ENCODE results near the gene PRSS57. TPM values are rescaled to one million over a fixed set of nuclear protein-coding genes. Genes with fewer than 3 reads are reported as not detected.
A peak's percentile ranks its signal among the peaks of the same experiment; 100 is the strongest.

PRSS57 gene
- total and polyA plus RNA-seq, 2 of the 13 experiments (the other 11 are each of a cell fraction or from before 2014, with no cell fraction given) = 0.12 TPM; not detected in 1

DNA sequence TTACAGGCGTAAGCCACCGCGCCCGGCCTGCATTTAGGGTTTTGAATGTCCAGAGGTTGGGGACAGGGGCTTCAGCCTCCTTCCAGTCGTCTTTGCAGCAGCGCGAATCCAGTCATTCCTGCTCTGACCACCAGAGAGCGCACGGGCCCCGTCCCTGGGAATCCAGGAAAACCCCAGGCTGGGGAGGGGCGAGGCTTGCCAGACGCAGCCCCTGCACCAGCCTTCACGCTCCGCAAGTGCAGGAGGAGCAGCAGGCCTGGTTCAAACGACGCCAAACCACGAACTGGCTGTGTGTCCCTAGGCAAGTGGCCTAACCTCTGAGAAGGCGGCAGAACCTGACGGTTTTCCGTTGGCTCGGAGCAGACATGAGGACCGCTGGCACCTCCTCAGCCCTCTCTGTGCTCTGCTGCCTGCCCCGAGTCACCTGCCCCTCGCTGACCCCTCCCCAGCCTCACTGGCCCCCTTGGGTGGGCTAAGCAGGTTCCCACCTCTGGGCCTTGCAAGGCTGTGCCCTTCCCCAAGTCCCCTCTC, 30.3 kb downstream of the PRSS57 start (continued):
- TF ChIP-seq, protein P1, sequence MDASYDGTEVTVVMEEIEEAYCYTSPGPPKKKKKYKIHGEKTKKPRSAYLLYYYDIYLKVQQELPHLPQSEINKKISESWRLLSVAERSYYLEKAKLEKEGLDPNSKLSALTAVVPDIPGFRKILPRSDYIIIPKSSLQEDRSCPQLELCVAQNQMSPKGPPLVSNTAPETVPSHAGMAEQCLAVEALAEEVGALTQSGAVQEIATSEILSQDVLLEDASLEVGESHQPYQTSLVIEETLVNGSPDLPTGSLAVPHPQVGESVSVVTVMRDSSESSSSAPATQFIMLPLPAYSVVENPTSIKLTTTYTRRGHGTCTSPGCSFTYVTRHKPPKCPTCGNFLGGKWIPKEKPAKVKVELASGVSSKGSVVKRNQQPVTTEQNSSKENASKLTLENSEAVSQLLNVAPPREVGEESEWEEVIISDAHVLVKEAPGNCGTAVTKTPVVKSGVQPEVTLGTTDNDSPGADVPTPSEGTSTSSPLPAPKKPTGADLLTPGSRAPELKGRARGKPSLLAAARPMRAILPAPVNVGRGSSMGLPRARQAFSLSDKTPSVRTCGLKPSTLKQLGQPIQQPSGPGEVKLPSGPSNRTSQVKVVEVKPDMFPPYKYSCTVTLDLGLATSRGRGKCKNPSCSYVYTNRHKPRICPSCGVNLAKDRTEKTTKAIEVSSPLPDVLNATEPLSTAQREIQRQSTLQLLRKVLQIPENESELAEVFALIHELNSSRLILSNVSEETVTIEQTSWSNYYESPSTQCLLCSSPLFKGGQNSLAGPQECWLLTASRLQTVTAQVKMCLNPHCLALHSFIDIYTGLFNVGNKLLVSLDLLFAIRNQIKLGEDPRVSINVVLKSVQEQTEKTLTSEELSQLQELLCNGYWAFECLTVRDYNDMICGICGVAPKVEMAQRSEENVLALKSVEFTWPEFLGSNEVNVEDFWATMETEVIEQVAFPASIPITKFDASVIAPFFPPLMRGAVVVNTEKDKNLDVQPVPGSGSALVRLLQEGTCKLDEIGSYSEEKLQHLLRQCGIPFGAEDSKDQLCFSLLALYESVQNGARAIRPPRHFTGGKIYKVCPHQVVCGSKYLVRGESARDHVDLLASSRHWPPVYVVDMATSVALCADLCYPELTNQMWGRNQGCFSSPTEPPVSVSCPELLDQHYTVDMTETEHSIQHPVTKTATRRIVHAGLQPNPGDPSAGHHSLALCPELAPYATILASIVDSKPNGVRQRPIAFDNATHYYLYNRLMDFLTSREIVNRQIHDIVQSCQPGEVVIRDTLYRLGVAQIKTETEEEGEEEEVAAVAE (CRISPR knock-in tag; IDR thresholded peaks at IDR 0.05; ENCODE audit: borderline replicate concordance) = 0 out of 2 replicates have a peak, but pooled peaks have one; percentile 31
- peak; percentile 37; the same call in 1 of the 2 replicates for TF ChIP-seq RARA (CRISPR knock-in tag; IDR thresholded peaks at IDR 0.05)
- peak; percentile 48; the same call in 1 of the 2 replicates for TF ChIP-seq PHF20 (CRISPR knock-in tag; IDR thresholded peaks at IDR 0.05)
- 0 out of 2 replicates have a peak, but pooled peaks have one; percentile 45 for TF ChIP-seq SMYD3 (CRISPR knock-in tag; IDR thresholded peaks at IDR 0.05)
- peak; percentile 66; the same call in 1 of the 2 replicates for TF ChIP-seq RNF2 (conservative IDR thresholded peaks at IDR 0.05; ENCODE audit: low read depth)
- peak; percentile 59; the same call in 1 of the 2 replicates for TF ChIP-seq GMEB1 (CRISPR knock-in tag; IDR thresholded peaks at IDR 0.05; ENCODE audit: borderline replicate concordance)
- TF ChIP-seq ZNF143 (CRISPR knock-in tag; IDR thresholded peaks at IDR 0.05) = no peak
- TF ChIP-seq ZFX (CRISPR knock-in tag; IDR thresholded peaks at IDR 0.05; ENCODE audit: low read depth) = peak; percentile 78
- TF ChIP-seq HMGXB4 (CRISPR knock-in tag; IDR thresholded peaks at IDR 0.05; ENCODE audit: borderline replicate concordance in 1 of 2, low read depth in 1 of 2) = peak; percentile 64 to 79; a peak in 3 of 4 replicates
- TF ChIP-seq ZFP82 (CRISPR knock-in tag; IDR thresholded peaks at IDR 0.05; ENCODE audit: borderline replicate concordance) = no peak
- TF ChIP-seq, protein P2, sequence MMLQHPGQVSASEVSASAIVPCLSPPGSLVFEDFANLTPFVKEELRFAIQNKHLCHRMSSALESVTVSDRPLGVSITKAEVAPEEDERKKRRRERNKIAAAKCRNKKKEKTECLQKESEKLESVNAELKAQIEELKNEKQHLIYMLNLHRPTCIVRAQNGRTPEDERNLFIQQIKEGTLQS (CRISPR knock-in tag; IDR thresholded peaks at IDR 0.05) = peak; percentile 56
- no peak for TF ChIP-seq ZNF34 (CRISPR knock-in tag; IDR thresholded peaks at IDR 0.05; ENCODE audit: borderline replicate concordance)
- TF ChIP-seq HNF1B (CRISPR knock-in tag; IDR thresholded peaks at IDR 0.05) = peak; percentile 93
- TF ChIP-seq CTCF (CRISPR knock-in tag; IDR thresholded peaks at IDR 0.05) = peak; percentile 98
- TF ChIP-seq ZNF30 (CRISPR knock-in tag; IDR thresholded peaks at IDR 0.05) = peak; percentile 90
- peak; percentile 74; the same call in 1 of the 2 replicates for TF ChIP-seq RXRB (CRISPR knock-in tag; IDR thresholded peaks at IDR 0.05; ENCODE audit: borderline replicate concordance)

Data from HepG2 (cell line).